ENCODE results near the gene ELOA2.
"Not testable (repeated sequence)": the region's sequence is repeated elsewhere in the genome, so short reads cannot be mapped to it uniquely, and the experiment has no call there.

DNA sequence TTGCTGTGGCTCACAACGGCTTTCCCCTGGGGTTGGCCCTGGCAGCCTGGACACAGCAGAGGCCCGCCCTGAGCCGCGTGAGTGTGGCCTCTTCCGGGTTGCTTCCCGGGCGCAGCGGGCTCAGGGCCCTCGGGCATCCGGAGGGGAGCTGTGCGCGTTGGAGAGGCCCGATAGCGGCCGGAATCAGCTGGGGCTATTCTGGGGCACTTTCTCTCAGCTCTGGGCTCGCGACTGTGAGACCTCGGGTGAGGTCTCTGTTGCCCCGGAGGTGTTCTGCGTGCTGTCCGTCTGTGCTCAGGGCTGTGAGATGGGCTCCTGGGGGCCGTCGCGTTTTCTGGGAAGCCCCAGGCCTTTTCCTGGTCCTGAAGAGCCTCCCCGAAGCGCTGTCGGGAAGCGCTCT lies 830 bp downstream of the ELOA2 start:
- TF ChIP-seq, protein P1, sequence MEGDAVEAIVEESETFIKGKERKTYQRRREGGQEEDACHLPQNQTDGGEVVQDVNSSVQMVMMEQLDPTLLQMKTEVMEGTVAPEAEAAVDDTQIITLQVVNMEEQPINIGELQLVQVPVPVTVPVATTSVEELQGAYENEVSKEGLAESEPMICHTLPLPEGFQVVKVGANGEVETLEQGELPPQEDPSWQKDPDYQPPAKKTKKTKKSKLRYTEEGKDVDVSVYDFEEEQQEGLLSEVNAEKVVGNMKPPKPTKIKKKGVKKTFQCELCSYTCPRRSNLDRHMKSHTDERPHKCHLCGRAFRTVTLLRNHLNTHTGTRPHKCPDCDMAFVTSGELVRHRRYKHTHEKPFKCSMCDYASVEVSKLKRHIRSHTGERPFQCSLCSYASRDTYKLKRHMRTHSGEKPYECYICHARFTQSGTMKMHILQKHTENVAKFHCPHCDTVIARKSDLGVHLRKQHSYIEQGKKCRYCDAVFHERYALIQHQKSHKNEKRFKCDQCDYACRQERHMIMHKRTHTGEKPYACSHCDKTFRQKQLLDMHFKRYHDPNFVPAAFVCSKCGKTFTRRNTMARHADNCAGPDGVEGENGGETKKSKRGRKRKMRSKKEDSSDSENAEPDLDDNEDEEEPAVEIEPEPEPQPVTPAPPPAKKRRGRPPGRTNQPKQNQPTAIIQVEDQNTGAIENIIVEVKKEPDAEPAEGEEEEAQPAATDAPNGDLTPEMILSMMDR (conservative IDR thresholded peaks at IDR 0.05 in 1 of 2, IDR thresholded peaks at IDR 0.05 in 1 of 2; ENCODE audit: extremely low read depth in 1 of 2, insufficient read depth in 1 of 2, low read depth in 1 of 2, low read length in 2 of 2) = not testable (repeated sequence)
- TF ChIP-seq EZH2 (IDR thresholded peaks at IDR 0.05; ENCODE audit: borderline replicate concordance, low read length) = not testable (repeated sequence)
